ENCODE measurements around the gene CYYR1.

The CYYR1 gene

DNA sequence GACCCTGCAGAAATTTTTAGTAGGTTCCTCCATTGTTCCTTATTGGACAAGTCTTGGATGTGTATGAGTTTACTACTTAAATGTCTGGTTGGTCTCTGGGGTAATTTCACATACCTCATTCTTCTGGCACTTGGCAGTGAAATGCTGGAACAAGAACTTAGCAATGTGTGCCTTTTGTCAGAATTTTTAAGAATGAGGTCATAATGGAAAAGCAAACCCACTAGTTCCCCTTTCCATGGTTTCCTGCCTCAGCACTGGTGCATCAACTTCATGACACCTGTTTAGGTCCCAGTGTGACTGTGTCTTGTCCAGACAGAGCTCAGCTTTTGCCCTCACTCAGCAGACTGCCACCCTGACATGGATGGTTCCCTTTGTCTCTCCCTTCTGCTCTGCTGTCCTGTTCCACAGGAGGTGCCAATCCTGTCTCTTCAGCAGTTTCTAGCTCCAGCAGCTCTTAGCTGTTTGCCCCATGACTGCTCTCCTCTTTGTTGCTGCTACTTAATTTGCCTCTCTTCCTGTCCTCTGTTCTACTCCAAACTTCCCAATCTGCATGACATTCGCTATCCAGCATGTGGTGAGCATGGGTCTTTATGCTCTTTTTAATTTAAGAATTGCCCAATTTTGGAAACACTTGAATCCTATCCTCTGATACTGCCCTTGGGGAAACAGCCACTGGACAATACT is 135.6 kb downstream of the CYYR1 start:
- H3K4me3 ChIP-seq (ENCODE audit: low read depth, low read length): no peak overlapping the region
- TF ChIP-seq, protein P1, sequence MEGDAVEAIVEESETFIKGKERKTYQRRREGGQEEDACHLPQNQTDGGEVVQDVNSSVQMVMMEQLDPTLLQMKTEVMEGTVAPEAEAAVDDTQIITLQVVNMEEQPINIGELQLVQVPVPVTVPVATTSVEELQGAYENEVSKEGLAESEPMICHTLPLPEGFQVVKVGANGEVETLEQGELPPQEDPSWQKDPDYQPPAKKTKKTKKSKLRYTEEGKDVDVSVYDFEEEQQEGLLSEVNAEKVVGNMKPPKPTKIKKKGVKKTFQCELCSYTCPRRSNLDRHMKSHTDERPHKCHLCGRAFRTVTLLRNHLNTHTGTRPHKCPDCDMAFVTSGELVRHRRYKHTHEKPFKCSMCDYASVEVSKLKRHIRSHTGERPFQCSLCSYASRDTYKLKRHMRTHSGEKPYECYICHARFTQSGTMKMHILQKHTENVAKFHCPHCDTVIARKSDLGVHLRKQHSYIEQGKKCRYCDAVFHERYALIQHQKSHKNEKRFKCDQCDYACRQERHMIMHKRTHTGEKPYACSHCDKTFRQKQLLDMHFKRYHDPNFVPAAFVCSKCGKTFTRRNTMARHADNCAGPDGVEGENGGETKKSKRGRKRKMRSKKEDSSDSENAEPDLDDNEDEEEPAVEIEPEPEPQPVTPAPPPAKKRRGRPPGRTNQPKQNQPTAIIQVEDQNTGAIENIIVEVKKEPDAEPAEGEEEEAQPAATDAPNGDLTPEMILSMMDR (IDR thresholded peaks at IDR 0.05; ENCODE audit: low read depth, low read length, missing control alignments): no peak
- DNase-seq (ENCODE audit: low read depth): no peak

DNA sequence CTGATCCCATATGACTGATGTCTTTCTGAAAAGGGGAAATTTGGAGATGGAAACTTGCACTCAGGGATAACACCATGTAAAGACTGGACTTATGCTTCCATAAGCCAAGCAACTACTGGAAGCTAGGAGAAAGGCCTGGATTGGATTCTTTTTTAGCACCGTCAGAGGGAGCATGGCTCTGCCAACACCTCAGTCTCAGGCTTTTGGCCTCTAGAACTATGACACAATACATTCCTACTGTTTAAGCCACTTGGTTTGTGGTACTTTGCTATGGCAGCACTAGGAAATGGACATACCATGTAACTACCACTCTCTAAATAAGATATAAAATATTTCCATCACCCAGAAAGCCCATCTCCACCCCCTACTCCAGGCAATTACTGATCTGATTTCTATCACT is 139.7 kb downstream of the CYYR1 start:
- no peak for DNase-seq (ENCODE audit: low read depth)
- no peak overlapping the region for H3K4me3 ChIP-seq (ENCODE audit: low read depth, low read length)
- TF ChIP-seq, protein P1 (IDR thresholded peaks at IDR 0.05; ENCODE audit: low read depth, low read length, missing control alignments): no peak

GRCh38 chr21:26432410-26432809 is 140.7 kb downstream of the CYYR1 start:
- no peak overlapping the region for H3K4me3 ChIP-seq (ENCODE audit: low read depth, low read length)
- TF ChIP-seq, protein P1 (IDR thresholded peaks at IDR 0.05; ENCODE audit: low read depth, low read length, missing control alignments): no peak
- no peak for DNase-seq (ENCODE audit: low read depth)

DNA sequence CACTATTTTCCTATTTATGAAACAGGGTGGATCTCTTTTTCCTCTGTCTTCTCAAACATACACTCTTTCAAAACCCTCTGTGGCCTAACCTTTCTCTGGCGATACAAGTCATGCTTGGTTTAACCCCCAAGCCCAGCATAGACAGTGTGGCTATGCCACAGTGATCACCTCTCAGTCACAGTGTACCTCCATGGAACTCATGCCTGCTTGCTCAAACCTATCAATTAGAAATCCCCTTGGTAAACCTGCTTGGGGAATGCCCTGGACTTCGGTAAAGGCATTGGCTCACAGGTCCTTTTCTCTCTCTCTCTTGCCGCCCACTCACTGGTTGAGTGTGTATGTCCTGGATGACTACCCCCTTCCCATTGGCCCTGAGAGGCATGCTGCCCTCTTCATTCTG is 147.5 kb downstream of the CYYR1 start:
- no peak overlapping the region for H3K4me3 ChIP-seq (ENCODE audit: low read depth, low read length)
- TF ChIP-seq, protein P1 (IDR thresholded peaks at IDR 0.05; ENCODE audit: low read depth, low read length, missing control alignments): no peak
- DNase-seq (ENCODE audit: low read depth): no peak

DNA sequence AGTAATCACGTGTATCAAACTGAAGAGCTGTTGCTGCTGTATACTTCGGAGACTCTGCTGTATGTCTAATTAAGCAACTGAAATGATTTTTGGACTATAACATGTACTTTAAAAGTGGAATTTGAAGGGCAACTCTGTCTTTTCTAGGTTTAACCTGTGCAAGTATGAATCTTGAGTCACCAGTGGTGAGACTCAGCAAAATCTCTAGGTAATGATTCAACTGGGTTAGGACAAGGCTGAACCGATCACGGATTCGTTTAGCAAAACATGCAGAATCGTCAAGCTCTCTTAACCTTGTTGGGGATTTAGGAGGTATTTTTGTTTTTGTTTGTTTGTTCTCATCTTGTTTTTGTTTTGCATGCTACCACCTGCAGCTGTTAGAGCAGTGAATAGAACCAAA is 149.6 kb downstream of the CYYR1 start:
- H3K4me3 ChIP-seq (ENCODE audit: low read depth, low read length): no peak overlapping the region
- DNase-seq (ENCODE audit: low read depth): no peak
- TF ChIP-seq, protein P1 (IDR thresholded peaks at IDR 0.05; ENCODE audit: low read depth, low read length, missing control alignments): no peak

DNA sequence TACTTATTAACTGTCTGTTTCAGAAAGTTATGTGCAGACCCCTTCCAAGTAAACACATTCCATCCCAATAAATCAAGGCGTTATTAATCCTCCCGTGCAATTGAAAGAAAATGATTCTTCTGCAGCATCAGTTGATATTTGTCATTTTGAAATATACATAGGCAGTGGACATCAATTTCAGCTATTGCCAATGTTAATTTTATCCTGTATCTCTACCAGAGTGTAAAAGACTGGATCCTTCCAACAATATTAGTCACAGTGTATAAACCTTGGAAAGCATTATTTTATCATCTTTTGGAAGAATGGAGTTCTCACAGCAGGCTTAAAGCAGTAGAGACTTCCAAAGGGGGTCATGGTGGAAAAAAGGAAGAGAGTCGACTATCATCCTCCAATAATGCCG is 150.4 kb downstream of the CYYR1 start:
- DNase-seq (ENCODE audit: low read depth): no peak
- no peak overlapping the region for H3K4me3 ChIP-seq (ENCODE audit: low read depth, low read length)
- TF ChIP-seq, protein P1 (IDR thresholded peaks at IDR 0.05; ENCODE audit: low read depth, low read length, missing control alignments): no peak

GRCh38 chr21:26422138-26422537 is 150.9 kb downstream of the CYYR1 start:
- DNase-seq (ENCODE audit: low read depth): no peak
- TF ChIP-seq, protein P1 (IDR thresholded peaks at IDR 0.05; ENCODE audit: low read depth, low read length, missing control alignments): no peak

More at GRCh38 chr21:26422138-26422537, 150.9 kb downstream of the CYYR1 start:
- H3K4me3 ChIP-seq (ENCODE audit: low read depth, low read length): no peak overlapping the region

Data from GM12864 (cell line).